Measurements from ENCODE around the gene RGMA.

GRCh38 chr15:93076875-93077274 lies 12.1 kb downstream of the RGMA start:
- TF ChIP-seq CTCF (IDR thresholded peaks at IDR 0.05; ENCODE audit: extremely low read depth in 1 of 2, insufficient read depth in 1 of 2, low read depth in 1 of 2, low read length in 2 of 2) (no peak), EZH2 (IDR thresholded peaks at IDR 0.05; ENCODE audit: borderline replicate concordance, low read depth, low read length, severe bottlenecking) (no peak), POLR2A (IDR thresholded peaks at IDR 0.05; ENCODE audit: low read depth, low read length) (no peak), POLR2AphosphoS5 (IDR thresholded peaks at IDR 0.05; ENCODE audit: insufficient read depth, low read depth, low read length) (no peak)
